Keratinocyte (primary cell): ENCODE results near the gene TRAPPC1. TPM values are rescaled to one million over a fixed set of nuclear protein-coding genes. Genes with fewer than 3 reads are reported as not detected.

Experiments used
- DNase-seq: peaks from one replicate; pipeline ENCODE4 v3.0.0-alpha.2; 2011; ENCODE audit warnings: low read depth, missing footprints, low spot score
- FAIRE-seq: peaks from 2 replicates; lab custom pipeline; 2011; peaks lifted over from hg19 to GRCh38; lab: Jason Lieb, UNC
- H2AFZ ChIP-seq: 2 replicates; pipeline ENCODE4 v1.6.0; 2012; ENCODE audit warnings: low read length, control low read depth, inconsistent platforms; ENCODE audit not compliant: control insufficient read depth
- H3K27ac ChIP-seq: 2 replicates; pipeline ENCODE4 v1.5.1; 2011; ENCODE audit warnings: low read length; ENCODE audit not compliant: control insufficient read depth, insufficient read depth
- H3K27me3 ChIP-seq: 3 replicates; pipeline ENCODE4 v1.6.0; 2011; ENCODE audit warnings: low read length; ENCODE audit not compliant: control insufficient read depth, insufficient read depth; ENCODE audit errors: extremely low read depth
- H3K36me3 ChIP-seq, 2 experiments: 2 replicates in 1 of 2; 3 replicates in 1 of 2; pipeline ENCODE4 v1.5.1; 2011; ENCODE audit warnings: low read length in 2 of 2, mild to moderate bottlenecking in 1 of 2; ENCODE audit not compliant: control insufficient read depth in 2 of 2, insufficient read depth in 2 of 2; ENCODE audit errors: extremely low read depth in 1 of 2
- H3K4me1 ChIP-seq: 3 replicates; pipeline ENCODE4 v1.5.1; 2011; ENCODE audit warnings: low read length; ENCODE audit not compliant: control insufficient read depth, insufficient read depth; ENCODE audit errors: extremely low read depth
- H3K4me2 ChIP-seq: 3 replicates; pipeline ENCODE4 v1.6.0; 2011; ENCODE audit warnings: low read depth, low read length; ENCODE audit not compliant: control insufficient read depth, insufficient read depth; ENCODE audit errors: extremely low read depth
- H3K4me3 ChIP-seq, 3 experiments: fragments of 200-600 bp in 1 of 3; sonication (generic) in 1 of 3; 2 replicates in 2 of 3; 3 replicates in 1 of 3; pipeline ENCODE4 v1.5.1; 2011 to 2016; ENCODE audit warnings: low read length in 3 of 3, mild to moderate bottlenecking in 3 of 3, control low read depth in 2 of 3, inconsistent platforms in 1 of 3, low read depth in 1 of 3, mixed read lengths in 1 of 3, mixed run types in 1 of 3, moderate library complexity in 1 of 3; ENCODE audit not compliant: control insufficient read depth in 2 of 3, insufficient read depth in 2 of 3; ENCODE audit errors: extremely low read depth in 1 of 3
- H3K79me2 ChIP-seq: 2 replicates; pipeline ENCODE4 v1.6.0; 2012; ENCODE audit warnings: low read length; ENCODE audit not compliant: control insufficient read depth, insufficient read depth
- H3K9ac ChIP-seq: 3 replicates; pipeline ENCODE4 v1.6.0; 2011; ENCODE audit warnings: low read length; ENCODE audit not compliant: control insufficient read depth, insufficient read depth; ENCODE audit errors: extremely low read depth
- H3K9me1 ChIP-seq: 3 replicates; pipeline ENCODE4 v1.6.0; 2011; ENCODE audit warnings: low read length; ENCODE audit not compliant: control insufficient read depth, insufficient read depth; ENCODE audit errors: extremely low read depth
- H3K9me3 ChIP-seq: 2 replicates; pipeline ENCODE4 v1.5.1; 2012; ENCODE audit warnings: low read depth, low read length; ENCODE audit not compliant: control insufficient read depth
- H4K20me1 ChIP-seq: 3 replicates; pipeline ENCODE4 v1.6.0; 2011; ENCODE audit warnings: low read length; ENCODE audit not compliant: control insufficient read depth, insufficient read depth; ENCODE audit errors: extremely low read depth
- CTCF ChIP-seq, 3 experiments: IDR thresholded peaks in 1 of 3; conservative IDR thresholded peaks in 1 of 3; optimal IDR thresholded peaks in 1 of 3; 2 replicates in 2 of 3; 3 replicates in 1 of 3; pipeline versions ENCODE3 to v1.5.1; 2011; ENCODE audit warnings: low read length in 3 of 3, mild to moderate bottlenecking in 3 of 3, moderate library complexity in 2 of 3, control low read depth in 1 of 3, inconsistent platforms in 1 of 3; ENCODE audit not compliant: insufficient read depth in 2 of 3; ENCODE audit errors: extremely low read depth in 1 of 3
- EZH2 ChIP-seq: IDR thresholded peaks from one replicate; pipeline ENCODE4 v1.6.1; 2012; ENCODE audit warnings: inconsistent platforms, mild to moderate bottlenecking, low read length, moderate library complexity
- dilution Hi-C: fragments of 300-500 bp; cut with MboI; formaldehyde crosslinking; loops from one replicate; pipeline ENCODE4 v1.7.0; 2020; ENCODE audit warnings: low sequenced_read_pairs; ENCODE audit not compliant: extremely low pct_ligation_motif_present
- polyA plus RNA-seq, 5 experiments: library from polyadenylated mRNA; depleted of rRNA in 3 of 5; stranded (reverse) in 3 of 5; stranded (forward) in 1 of 5; unstranded in 1 of 5; fragments of >200 nt; gene quantifications; 1 replicate in 1 of 5; 2 replicates in 3 of 5; 3 replicates in 1 of 5; pipeline versions ENCODE4 v1.2.1 to v1.2.3, GENCODE V29; 2011 to 2012; ENCODE audit warnings: missing spikeins in 2 of 5, low read depth in 1 of 5, low replicate concordance in 1 of 5

Gene TRAPPC1
- polyA plus RNA-seq, 1 donor (not counting 4 experiments of a cell fraction or from before 2014, with no cell fraction given): 128 TPM

- Histone ChIP-seq H3K27me3 (no peaks in the 10 kb centered on the region), H3K4me3 (no peak overlapping the region), H3K9ac (no peak overlapping the region), H3K4me1 (no peaks in the 10 kb centered on the region), H2AFZ (no peak overlapping the region), H3K9me1 (no peaks in the 10 kb centered on the region), H3K4me2 (no peak overlapping the region), H4K20me1 (no peaks in the 10 kb centered on the region), H3K27ac (no peak overlapping the region), H3K9me3 (no peaks in the 10 kb centered on the region), H3K36me3 (peaks cover 45 to 70% of the 10 kb centered on the region in 2 experiments), H3K79me2 (no peaks in the 10 kb centered on the region)
- dilution Hi-C loops: no loop called here
- TF ChIP-seq CTCF (optimal IDR thresholded peaks at IDR 0.05 in 1 of 3, IDR thresholded peaks at IDR 0.05 in 1 of 3, conservative IDR thresholded peaks at IDR 0.05 in 1 of 3; ENCODE audit: extremely low read depth in 1 of 3, insufficient read depth in 2 of 3, low read length in 3 of 3) (no peak), EZH2 (no peak)
- DNase-seq: no peak
- FAIRE-seq: no peak
Observed at GRCh38 chr17:7903154-7904103, 28.3 kb downstream of the TRAPPC1 start.

GRCh38 chr17:7897773-7898172, 34.0 kb downstream of the TRAPPC1 start:
- H3K79me2 ChIP-seq: no peaks in the 10 kb centered on the region
- no peak overlapping the region for H2AFZ ChIP-seq
- no peak overlapping the region for H3K4me2 ChIP-seq
- no peaks in the 10 kb centered on the region for H3K27me3 ChIP-seq
- peaks cover 40 to 59% of the 10 kb centered on the region in 2 experiments for H3K36me3 ChIP-seq
- H3K4me3 ChIP-seq: no peak overlapping the region
- TF ChIP-seq CTCF (optimal IDR thresholded peaks at IDR 0.05 in 1 of 3, IDR thresholded peaks at IDR 0.05 in 1 of 3, conservative IDR thresholded peaks at IDR 0.05 in 1 of 3; ENCODE audit: extremely low read depth in 1 of 3, insufficient read depth in 2 of 3, low read length in 3 of 3) (peak in 2 of 3 experiments; percentile 45 to 48), EZH2 (no peak)
- H3K9me1 ChIP-seq: no peaks in the 10 kb centered on the region
- H3K4me1 ChIP-seq: no peaks in the 10 kb centered on the region
- no peak for DNase-seq
- H3K9me3 ChIP-seq: no peaks in the 10 kb centered on the region
- dilution Hi-C loops: no loop called here
- no peaks in the 10 kb centered on the region for H4K20me1 ChIP-seq
- no peak overlapping the region for H3K27ac ChIP-seq
- FAIRE-seq: no peak
- no peak overlapping the region for H3K9ac ChIP-seq
